BLaER1 (cell line): Measurements from ENCODE around the gene EIF1.

Experiments
- H3K27ac ChIP-seq: shearing (Covaris generic); formaldehyde crosslinking; 2 replicates; pipeline ENCODE4 v1.8.1; 2022
- H3K27me3 ChIP-seq: shearing (Covaris generic); formaldehyde crosslinking; 2 replicates; pipeline ENCODE4 v1.8.1; 2022
- H3K36me3 ChIP-seq: shearing (Covaris generic); formaldehyde crosslinking; 2 replicates; pipeline ENCODE4 v1.8.1; 2022
- H3K4me1 ChIP-seq: shearing (Covaris generic); formaldehyde crosslinking; 2 replicates; pipeline ENCODE4 v1.8.1; 2022
- H3K4me2 ChIP-seq: shearing (Covaris generic); formaldehyde crosslinking; 2 replicates; pipeline ENCODE4 v1.8.1; 2022
- H3K4me3 ChIP-seq: shearing (Covaris generic); formaldehyde crosslinking; 2 replicates; pipeline ENCODE4 v1.8.1; 2022
- H3K9ac ChIP-seq: shearing (Covaris generic); formaldehyde crosslinking; 2 replicates; pipeline ENCODE4 v1.8.1; 2022
- H3K9me3 ChIP-seq: shearing (Covaris generic); formaldehyde crosslinking; 2 replicates; pipeline ENCODE4 v1.8.1; 2022
- H4K20me1 ChIP-seq: shearing (Covaris generic); formaldehyde crosslinking; 2 replicates; pipeline ENCODE4 v1.8.1; 2022
- Cebpa-rat ChIP-seq: shearing (Covaris generic); IDR thresholded peaks from 2 replicates; pipeline ENCODE4 v1.8.1; 2022

EIF1 gene

GRCh38 chr17:41649923-41650519 is 38.7 kb upstream of the EIF1 start:
- Histone ChIP-seq H4K20me1 (no peaks in the 10 kb centered on the region), H3K36me3 (no peaks in the 10 kb centered on the region), H3K27ac (no peak overlapping the region), H3K4me1 (peaks cover 11% of the 10 kb centered on the region), H3K4me2 (no peak overlapping the region), H3K9ac (no peak overlapping the region), H3K9me3 (no peaks in the 10 kb centered on the region), H3K4me3 (no peak overlapping the region), H3K27me3 (no peaks in the 10 kb centered on the region)
- no peak for TF ChIP-seq Cebpa-rat

- no peak overlapping the region for H3K4me2 ChIP-seq
Observed at GRCh38 chr17:41650794-41651624, 37.7 kb upstream of the EIF1 start.

DNA sequence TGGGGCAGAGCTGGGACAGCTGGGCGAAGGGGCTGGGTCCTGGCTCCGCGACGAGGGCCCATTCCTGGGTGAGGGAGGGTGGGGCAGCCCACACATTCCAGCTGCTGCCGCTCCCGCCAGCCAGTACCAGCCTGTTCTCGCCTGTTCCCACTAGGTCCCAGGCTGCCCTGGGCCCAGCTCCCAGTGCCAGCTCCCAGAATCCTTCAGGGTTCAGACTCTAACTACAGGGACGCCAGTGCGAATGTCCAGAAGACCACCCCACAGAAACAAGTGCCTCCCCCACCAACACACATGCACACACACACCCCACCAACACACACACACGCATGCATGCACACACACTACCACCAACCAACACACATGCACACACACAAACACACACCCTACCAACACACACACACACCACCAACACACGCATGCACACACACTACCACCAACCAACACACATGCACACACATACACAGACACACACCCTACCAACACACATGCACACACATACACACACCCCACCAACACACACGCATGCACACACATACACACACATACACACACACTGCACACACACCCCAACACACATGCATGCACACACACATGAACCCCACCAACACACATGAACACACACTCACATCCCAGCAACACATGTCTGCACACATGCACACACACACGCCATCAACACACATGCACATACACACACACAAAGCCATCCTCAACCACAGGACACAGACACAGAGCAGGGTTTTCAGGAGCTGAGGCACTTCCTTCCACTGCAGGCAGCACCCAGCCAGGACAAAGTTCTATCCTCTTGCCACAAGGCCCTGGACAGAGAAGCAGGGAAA is 36.8 kb upstream of the EIF1 start:
- no peak overlapping the region for H3K27ac ChIP-seq
- H4K20me1 ChIP-seq = no peaks in the 10 kb centered on the region
- no peaks in the 10 kb centered on the region for H3K36me3 ChIP-seq
- no peaks in the 10 kb centered on the region for H3K27me3 ChIP-seq
- no peak overlapping the region for H3K4me2 ChIP-seq
- no peak overlapping the region for H3K9ac ChIP-seq
- H3K9me3 ChIP-seq = no peaks in the 10 kb centered on the region
- H3K4me3 ChIP-seq = no peak overlapping the region
- no peak for TF ChIP-seq Cebpa-rat
- H3K4me1 ChIP-seq = peaks cover 12% of the 10 kb centered on the region

More at GRCh38 chr17:41650794-41651624, 37.7 kb upstream of the EIF1 start:
- Histone ChIP-seq H3K36me3 (no peaks in the 10 kb centered on the region), H3K9me3 (no peaks in the 10 kb centered on the region), H3K4me3 (no peak overlapping the region), H3K27me3 (no peaks in the 10 kb centered on the region), H3K4me1 (peaks cover 11% of the 10 kb centered on the region), H4K20me1 (no peaks in the 10 kb centered on the region), H3K9ac (no peak overlapping the region), H3K27ac (no peak overlapping the region)
- no peak for TF ChIP-seq Cebpa-rat

GRCh38 chr17:41652461-41652970 is 36.2 kb upstream of the EIF1 start:
- Histone ChIP-seq H3K9me3 (no peaks in the 10 kb centered on the region), H3K9ac (no peak overlapping the region), H4K20me1 (no peaks in the 10 kb centered on the region), H3K27me3 (no peaks in the 10 kb centered on the region), H3K36me3 (no peaks in the 10 kb centered on the region), H3K4me1 (peaks cover 18% of the 10 kb centered on the region), H3K27ac (no peak overlapping the region), H3K4me3 (no peak overlapping the region), H3K4me2 (no peak overlapping the region)
- TF ChIP-seq Cebpa-rat = no peak

DNA sequence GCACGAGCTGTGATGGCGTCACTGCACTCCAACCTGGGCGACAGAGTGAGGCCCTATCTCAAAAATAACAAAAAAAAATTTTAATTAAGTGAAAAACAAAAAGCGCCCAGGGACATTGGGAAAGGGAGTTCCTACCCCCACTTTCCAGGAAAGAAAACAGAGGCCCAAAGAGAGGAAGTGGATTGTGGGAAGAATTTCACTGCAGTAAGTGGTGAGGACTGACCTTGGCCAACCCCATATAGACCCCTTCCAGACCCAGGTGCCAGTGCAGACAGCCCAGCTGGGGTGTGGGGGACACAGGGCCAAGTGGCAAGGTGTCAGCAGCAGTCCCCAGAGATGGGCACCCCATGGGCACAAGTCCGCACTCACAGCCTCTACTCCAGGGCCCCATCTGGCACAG is 35.3 kb upstream of the EIF1 start:
- Histone ChIP-seq H4K20me1 (no peaks in the 10 kb centered on the region), H3K9me3 (no peaks in the 10 kb centered on the region), H3K9ac (no peak overlapping the region), H3K36me3 (no peaks in the 10 kb centered on the region), H3K4me1 (peaks cover 17% of the 10 kb centered on the region), H3K27ac (no peak overlapping the region), H3K4me3 (no peak overlapping the region), H3K4me2 (no peak overlapping the region), H3K27me3 (no peaks in the 10 kb centered on the region)
- TF ChIP-seq Cebpa-rat = no peak

DNA sequence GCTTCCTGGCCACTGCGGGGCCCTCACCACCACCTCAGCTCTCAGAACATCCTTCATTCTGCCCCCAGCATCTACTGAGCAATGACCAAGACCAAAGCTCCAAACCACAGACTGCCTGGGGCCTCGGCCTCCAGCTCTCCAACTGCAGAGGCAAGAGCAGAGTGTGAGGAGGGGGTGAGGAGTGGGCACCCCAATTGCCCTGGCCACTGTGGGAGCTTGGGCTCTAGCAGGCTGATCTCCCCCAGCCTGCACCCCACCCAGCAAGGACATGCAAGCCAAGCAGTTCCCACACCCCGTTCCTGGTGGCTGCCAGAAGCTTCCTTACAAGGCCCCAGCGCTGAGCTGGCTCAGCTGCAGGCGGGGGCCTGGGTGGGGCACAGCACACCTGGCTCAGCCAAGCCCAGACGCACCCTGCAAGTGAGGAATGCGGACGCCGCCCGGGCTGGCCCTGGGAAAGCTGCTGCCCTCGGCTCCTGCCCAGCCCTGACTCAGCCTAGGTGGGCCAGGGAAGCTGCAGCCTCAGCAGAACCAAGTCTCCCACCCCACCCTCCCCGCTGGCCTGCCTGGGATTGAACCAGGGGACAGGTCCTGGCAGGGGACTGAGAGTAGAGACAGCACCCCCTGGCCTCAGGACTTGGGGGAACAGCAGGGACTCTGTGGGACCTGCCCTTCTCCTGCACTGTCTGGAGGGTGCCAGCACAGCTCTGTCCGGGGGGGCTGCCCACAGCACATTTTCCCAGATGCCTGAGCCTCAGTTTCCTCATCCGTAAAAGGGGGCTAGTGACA is 34.6 kb upstream of the EIF1 start:
- H3K27me3 ChIP-seq = no peaks in the 10 kb centered on the region
- peaks cover 16% of the 10 kb centered on the region for H3K4me1 ChIP-seq
- no peak for TF ChIP-seq Cebpa-rat
- no peaks in the 10 kb centered on the region for H3K36me3 ChIP-seq
- H3K4me2 ChIP-seq = no peak overlapping the region
- no peak overlapping the region for H3K4me3 ChIP-seq
- H4K20me1 ChIP-seq = no peaks in the 10 kb centered on the region
- no peak overlapping the region for H3K9ac ChIP-seq
- H3K27ac ChIP-seq = no peak overlapping the region
- no peaks in the 10 kb centered on the region for H3K9me3 ChIP-seq

DNA sequence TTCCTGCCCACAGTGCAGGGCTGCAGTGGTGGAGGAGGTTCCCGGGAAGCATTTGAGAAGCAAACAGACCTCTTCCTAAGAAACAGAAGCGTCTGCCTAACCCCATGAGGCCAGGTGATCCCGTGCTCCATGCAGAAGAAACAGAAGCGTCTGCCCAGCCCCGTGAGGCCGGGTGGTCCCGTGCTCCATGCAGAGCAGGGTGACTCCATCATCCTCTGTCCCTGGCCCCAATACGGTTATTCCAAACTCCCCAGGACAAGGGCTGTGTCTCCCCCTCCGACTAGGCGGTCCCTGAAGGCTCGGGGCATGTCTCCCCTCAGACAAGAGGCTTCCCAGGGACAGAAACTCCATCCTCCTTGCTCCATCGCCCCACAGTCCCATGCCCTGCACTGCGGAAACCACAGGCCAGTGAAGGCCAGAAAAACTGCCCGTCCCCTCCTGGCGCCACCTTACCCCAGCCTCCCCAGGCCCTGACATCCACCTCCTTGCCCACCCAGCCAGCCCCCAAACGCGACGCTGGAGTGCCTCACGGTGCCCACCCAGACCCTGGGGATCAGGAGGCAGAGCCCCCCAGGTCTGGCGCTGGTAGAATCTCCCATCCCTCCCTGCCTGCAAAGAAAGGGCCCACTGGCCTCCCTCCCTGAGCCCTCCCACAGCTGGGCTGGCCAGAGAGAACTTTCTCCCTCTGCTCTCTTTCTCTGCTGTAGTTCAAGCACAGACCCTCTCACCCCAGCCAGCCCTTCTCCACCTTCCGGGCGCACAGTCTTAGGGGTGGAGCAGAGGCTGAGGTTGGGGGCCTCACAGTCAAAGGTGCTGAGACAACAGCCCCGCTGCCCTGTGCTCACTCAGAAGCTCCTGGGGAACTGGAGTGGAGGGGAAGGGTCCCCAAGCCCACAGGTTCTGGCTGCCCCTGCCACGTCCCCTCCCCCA is 33.7 kb upstream of the EIF1 start:
- Histone ChIP-seq H3K4me3 (no peak overlapping the region), H3K9me3 (no peaks in the 10 kb centered on the region), H3K4me1 (peaks cover 16% of the 10 kb centered on the region), H3K36me3 (no peaks in the 10 kb centered on the region), H3K9ac (no peak overlapping the region), H3K27ac (no peak overlapping the region), H4K20me1 (no peaks in the 10 kb centered on the region), H3K4me2 (no peak overlapping the region), H3K27me3 (no peaks in the 10 kb centered on the region)
- no peak for TF ChIP-seq Cebpa-rat

- Histone ChIP-seq H3K9me3 (no peaks in the 10 kb centered on the region), H3K9ac (no peak overlapping the region; the same call in 1 of the 2 replicates), H3K36me3 (no peaks in the 10 kb centered on the region), H3K27me3 (no peaks in the 10 kb centered on the region), H3K27ac (no peak overlapping the region), H3K4me3 (no peak overlapping the region), H4K20me1 (no peaks in the 10 kb centered on the region), H3K4me1 (peaks cover 16% of the 10 kb centered on the region), H3K4me2 (no peak overlapping the region)
- no peak for TF ChIP-seq Cebpa-rat
Observed at GRCh38 chr17:41655611-41656111, 33.0 kb upstream of the EIF1 start.
